ENCODE data around the gene COL8A2. TPM values are rescaled to one million over a fixed set of nuclear protein-coding genes. Genes with fewer than 3 reads are reported as not detected.

COL8A2 gene
- total RNA-seq, 1 donor from 2014 or later = 1.6 TPM

DNA sequence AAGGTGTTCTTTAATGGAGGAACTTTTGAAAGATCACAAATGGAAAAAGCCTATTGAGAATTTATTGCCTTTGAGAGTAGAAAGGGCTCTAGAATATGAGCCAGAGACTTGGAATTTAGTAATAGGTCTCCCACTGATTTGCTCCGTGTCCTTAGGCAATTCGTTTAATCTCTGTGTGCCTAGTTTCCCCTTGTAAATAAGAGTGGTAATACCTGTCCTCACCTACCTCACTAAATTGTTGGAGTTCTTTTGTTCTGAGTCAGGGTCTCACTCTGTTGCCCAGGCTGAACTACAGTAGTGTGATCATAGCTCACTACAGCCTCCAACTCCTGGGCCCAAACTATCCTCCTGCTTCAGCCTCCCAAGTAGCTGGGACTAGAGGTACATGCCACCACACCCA is 56.2 kb downstream of the COL8A2 start:
- DNase-seq (ENCODE audit: low read depth in 2 of 2) = no peak

DNA sequence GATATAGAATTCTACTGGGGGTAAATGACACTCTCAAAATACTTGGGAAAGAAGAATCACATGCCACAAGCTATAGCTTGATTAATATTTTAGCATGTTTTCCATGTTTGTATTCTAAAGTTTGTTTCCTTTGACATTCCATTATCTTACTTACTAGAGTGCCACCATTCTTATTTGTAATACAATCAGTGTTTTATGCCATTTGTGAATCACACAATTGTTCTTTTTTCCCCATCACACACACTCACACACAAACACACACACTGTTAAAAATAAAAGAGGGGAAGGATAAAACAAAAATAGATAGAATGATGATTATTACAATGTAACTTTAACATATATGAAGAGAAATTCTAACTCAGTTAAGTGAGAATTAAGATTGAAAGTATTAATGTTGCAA is 57.2 kb downstream of the COL8A2 start:
- no peak for DNase-seq (ENCODE audit: low read depth in 2 of 2)

DNA sequence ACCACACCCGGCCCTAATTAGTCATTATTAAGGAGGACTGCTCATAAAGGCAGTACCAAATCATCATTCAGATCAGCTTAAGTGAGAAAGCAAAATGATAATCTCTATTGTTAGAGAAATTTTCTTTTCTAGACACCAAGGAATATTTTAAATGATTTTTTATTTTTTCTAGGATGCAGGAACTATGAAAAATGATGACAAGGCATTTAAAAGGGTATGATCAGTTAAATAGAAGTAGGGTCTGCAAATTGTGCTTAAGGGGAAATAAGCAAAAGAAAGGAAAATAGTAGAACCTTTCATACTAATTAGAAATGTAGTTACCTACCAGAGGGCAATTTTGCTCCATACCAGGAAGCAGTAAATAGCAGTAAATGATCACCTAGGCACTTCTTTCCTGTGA is 62.7 kb downstream of the COL8A2 start:
- no peak for DNase-seq (ENCODE audit: low read depth in 2 of 2)

DNA sequence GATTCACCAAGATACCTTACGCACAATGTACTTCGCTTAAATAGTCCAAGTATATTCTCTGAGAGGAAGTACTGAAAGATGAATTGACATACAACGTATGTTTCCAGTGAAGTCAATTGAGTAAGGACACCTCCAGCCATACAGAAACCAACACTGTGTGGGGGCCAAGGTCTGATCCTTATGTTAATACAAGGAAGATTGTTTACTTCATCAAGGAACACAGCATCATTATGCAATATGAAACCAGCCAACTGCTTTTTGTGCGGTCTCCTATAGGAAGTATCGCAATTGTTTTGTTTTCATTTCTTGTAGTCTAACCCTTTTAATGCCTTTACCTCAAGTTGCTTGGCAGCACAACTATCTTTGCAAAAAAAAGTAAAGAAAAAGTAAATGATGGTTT is 69.3 kb downstream of the COL8A2 start:
- DNase-seq (ENCODE audit: low read depth in 2 of 2) = no peak

DNA sequence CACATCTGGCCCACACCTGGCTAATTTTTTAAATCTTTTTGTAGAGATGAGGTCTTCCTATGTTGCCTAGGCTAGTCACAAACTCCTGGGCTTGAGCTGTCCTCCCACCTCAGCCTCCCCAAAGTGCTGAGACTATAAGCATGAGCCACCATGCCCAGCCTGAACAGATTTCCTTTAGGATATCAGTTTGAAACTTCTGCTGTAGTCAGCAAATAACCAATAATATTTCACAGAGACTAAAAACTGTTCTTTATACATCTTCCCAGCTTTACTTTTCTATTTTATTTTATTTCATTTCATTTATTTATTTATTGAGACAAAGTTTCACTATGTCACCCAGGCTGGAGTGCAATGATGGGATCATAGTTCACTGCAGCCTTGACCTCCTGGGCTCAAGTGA is 71.0 kb downstream of the COL8A2 start:
- DNase-seq (ENCODE audit: low read depth in 2 of 2) = no peak

DNA sequence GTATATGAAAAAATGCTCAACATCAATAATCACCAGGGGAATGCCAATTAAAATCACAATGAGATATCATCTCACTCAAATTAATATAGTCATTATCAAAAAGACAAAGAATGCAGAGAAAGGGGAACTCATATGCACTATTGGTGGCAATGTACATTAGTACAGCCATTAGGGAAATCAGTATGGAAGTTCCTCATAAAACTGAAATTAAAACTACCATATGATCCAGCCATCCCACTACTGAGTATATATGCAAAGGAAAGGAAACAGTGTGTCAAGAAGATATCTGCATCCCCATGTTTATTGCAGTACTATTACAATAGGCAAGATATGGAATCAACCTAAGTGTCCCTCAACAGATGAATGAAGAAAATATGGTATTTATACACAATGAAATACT is 73.2 kb downstream of the COL8A2 start:
- no peak for DNase-seq (ENCODE audit: low read depth in 2 of 2)

Other genes starting within 250 kb of the COL8A2 start
- 8.1 and 8.3 TPM in 2 replicates for gene AGO1, start 242.0 kb downstream of the COL8A2 start, total RNA-seq
- gene AGO3, start 194.1 kb downstream of the COL8A2 start, total RNA-seq = 5.0 and 8.5 TPM in 2 replicates
- 0.20 and 0.22 TPM in 2 replicates for gene TEKT2, start 41.1 kb downstream of the COL8A2 start, total RNA-seq
- 26.4 and 38.1 TPM in 2 replicates for gene ADPRS, start 36.3 kb downstream of the COL8A2 start, total RNA-seq
- 72.1 and 85.3 TPM in 2 replicates for gene TRAPPC3, start 24.3 kb upstream of the COL8A2 start, total RNA-seq
- gene MAP7D1, start 30.9 kb upstream of the COL8A2 start, total RNA-seq = 42.7 and 44.2 TPM in 2 replicates
- 104 and 113 TPM in 2 replicates for gene THRAP3, start 99.2 kb upstream of the COL8A2 start, total RNA-seq
- gene SH3D21, start 181.1 kb upstream of the COL8A2 start, total RNA-seq = 0.44 and 0.99 TPM in 2 replicates
- 96.3 and 109 TPM in 2 replicates for gene EVA1B, start 198.4 kb upstream of the COL8A2 start, total RNA-seq